GM18498 (cell line): Measurements from ENCODE around the gene CUBN.

Source experiments
- ATAC-seq: cut with Tn5 transposase; IDR thresholded peaks from one replicate; pipeline ENCODE4 v1.9.1; 2021; ENCODE audit warnings: mild to moderate bottlenecking, moderate library complexity; ENCODE audit not compliant: unreplicated experiment

The CUBN gene

DNA sequence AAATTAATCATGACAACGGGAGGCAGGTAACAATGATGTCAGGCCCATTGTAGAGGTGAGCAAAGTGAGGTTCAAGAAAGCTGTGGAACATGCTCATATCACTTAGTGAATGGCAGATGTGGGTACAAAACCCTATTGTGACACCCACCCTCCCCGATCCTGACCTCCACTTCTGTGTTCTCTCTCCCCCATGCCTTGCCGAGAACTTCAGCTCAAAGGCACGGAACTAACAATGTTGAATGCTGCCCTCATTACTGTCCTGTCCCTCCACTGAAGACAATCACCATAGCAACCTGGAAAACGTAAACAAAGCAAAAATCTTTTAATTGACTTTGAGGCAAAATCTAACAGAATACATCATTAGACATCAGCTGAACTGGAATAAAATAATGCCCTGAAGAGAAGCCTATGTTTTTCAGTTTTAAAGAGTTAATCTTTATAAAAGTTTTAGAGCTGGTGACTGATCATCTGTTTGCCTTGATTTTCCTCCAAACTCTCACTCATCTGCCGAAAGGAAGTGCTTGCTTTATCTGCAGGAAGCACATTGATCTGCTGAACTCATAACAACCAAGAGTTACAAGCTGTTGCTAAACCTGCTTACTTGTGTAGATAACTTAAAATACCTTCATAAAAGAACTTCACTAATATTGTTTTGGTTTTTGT is 133.6 kb downstream of the CUBN start:
- no peak for ATAC-seq

DNA sequence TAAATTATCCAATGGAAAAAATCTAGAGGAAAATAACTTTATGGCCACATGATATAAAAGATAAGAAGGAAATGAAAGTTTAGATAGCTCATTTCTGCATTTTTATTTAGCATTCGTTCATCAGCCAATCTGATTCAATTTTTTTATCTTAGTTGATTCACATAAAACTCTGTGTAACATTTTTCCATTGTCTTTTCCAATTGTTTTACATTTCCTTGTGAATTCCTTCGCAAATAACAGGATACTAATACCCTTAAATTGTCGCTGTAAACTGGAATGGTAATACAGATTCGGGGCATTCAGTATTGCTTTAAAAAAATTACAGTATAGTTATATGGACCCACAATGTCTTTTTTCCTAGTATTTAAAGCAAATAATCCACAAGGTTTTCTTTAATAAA is 136.4 kb downstream of the CUBN start:
- no peak for ATAC-seq

DNA sequence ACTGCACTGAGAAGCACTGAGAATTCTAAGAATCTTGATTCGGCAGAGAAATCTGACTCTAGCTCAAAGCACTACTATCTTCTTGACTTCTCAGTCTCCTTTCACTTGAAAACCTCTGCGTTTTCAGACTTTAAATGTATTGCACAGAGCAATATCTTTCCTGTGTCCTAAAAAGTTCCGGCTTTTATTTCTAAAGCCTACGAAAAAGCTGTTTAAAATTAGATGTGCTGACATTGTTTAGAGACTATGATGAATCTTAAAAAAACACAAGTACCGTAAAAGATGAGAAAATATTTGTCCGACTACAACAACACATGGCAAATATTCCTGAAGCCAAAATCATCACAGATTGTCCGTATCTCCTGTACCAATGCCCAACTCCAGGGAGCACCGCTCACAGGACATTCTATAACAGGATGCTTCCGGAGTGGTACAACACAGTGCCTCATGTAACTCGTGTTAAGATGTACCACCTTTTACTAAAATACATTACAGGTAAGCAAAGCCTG is 136.9 kb downstream of the CUBN start:
- no peak for ATAC-seq

DNA sequence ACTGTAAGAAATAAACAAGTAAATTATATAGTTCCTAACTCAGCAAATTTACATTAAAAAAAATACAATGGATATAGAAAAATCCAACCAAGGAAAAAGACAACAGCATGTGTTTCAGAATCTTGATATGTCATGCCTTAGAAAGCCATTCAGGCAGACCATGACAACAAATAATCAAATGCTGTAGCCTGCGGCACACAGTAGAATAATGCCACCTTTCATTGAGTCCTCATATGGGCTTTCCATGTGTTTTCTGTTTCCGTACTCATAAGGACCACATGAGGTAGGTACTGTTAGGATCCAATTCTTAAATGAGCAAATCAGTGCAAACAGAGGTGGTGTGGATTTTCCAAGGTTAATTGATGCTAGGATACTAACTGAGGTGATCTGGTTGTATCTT is 138.6 kb downstream of the CUBN start:
- ATAC-seq, result no peak

DNA sequence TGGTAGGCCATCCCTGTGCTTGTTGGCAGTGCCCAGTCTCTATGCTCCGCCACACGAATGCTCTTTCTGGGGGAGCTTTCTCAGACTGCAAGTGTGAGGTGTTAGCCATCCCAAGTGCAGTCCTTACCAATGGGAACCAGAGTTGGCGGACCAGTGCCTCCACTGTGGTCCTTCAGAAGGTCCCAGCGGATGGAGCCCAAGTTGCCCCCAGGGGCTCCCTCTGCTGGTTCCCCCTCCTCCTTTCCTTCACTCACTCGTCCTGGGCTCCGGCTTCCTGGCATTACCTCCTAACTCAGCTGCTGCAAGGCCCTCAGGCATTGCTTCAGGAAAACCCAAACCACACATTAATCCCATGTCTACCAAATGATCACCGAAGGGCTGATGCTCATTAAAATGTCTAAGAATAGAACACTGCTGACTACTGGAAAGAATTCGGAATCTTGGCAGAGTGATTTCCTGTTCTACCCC is 139.8 kb downstream of the CUBN start:
- ATAC-seq, result no peak

DNA sequence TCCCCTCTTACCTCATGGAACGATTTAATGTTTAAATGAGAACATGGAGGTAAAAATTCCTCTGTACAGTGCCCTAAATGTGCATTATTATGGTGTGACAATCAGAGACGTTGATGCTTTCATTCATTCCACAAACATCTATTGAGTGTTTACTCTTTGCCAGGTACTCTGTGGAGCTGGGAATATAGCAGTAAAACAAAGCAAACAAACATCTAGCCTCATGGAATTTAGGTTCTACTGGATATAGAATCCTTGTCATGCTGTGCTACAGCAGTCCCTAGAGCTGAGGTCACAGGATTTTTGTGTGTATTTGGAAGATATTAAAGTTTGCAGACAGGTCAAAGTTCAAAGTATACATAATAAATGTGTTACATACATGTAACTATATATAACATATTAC is 140.7 kb downstream of the CUBN start:
- ATAC-seq, result no peak

DNA sequence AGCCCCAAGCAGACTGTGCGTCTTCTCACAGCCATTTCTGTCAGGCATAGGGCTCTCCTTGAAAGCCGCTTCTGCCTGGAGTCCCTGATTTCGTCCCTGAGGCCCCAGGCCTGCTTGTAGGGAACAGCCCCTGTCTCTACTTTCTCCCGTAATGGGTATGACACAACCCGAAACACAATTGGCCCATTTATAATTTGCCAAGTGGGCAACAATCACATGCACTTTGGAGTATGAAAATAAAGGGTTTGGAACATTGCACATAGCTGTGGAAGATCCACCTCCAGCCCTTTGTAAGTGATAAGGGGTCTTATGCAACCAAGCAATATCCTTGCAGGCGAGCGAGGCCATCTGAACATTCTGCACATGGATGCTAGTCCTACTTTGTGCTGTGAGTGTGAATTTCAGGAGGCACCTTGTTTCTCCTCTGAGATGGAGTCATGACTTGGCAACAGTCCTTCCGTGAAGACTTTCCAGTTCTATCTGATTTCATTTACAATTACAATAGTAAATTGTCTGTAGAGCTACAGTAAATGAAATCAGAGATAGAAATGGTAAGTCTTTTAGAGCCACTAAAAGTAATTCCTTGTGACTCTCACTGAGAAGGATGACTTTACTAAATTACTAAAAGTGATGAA is 141.5 kb downstream of the CUBN start:
- no peak for ATAC-seq

DNA sequence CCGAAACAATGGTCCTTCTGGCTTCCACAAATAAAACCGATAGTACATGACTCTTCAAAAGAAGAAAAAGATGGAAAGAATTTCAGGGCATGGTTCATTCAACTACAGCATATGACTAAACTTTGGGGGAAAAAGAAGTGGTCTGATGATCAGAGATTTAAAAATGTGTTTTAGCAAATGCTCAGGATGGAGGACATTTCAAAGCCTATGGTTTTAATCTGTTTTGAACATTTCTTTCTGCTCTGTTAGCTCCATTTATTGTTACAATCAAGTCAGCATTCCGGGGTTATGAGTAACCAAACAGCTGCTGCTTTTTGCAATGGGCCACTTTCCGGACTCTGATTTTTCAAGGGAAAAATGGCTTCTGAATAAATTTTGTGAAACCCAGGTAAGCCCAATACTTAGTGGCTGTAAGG is 142.4 kb downstream of the CUBN start:
- no peak for ATAC-seq

DNA sequence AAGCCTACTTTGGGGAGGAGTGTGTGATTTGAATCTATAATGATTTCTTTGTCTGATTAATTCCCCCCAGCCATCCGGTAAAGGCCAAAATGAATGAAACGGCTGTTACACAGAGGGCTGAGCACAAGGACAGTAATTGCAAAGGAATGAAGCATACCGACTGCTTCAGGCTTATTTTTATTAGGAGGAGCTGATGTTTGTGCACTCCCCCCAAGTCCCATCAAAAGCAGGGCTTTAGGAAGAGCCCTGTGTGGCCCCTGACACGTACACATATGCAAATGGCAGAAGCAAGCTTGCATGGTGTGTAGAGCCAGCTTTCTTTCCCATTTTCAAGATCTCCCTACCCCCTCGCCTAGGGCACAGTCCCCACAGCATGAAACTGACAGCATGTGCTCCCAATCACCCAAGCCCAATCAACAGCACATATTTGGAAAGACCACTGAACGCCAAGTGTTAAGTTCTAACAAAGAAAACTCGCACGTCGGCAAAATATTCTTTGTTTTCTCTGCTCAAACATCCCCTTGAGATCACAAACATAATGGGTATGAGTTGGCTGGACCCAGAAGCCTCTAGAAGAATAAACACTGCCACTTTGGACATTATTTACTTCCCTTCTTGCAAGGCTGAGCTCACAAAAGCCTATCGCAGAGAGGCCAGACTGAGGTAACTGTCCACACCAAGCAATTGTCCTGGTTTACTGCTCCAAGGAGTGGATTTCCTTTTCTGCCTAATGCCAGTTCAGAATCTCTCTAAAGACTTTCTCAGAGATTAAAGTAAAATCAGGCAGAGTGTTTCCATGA is 143.0 kb downstream of the CUBN start:
- no peak for ATAC-seq

DNA sequence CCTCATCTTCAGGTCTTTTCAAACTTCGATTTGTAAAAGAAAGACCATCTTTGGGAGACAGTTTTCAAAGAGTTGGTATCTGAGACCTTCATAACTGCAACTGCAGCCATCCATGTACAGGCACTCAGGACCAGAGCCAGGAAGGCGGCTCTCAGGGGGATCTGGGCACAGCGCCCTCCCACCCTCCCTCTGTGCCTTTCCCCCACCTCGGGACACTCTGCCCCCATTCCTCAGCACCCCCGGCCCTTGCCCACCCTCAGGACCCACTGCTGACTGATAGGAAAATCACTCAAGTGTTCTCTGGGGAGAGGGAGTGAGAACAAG is 143.6 kb downstream of the CUBN start:
- ATAC-seq, result no peak

DNA sequence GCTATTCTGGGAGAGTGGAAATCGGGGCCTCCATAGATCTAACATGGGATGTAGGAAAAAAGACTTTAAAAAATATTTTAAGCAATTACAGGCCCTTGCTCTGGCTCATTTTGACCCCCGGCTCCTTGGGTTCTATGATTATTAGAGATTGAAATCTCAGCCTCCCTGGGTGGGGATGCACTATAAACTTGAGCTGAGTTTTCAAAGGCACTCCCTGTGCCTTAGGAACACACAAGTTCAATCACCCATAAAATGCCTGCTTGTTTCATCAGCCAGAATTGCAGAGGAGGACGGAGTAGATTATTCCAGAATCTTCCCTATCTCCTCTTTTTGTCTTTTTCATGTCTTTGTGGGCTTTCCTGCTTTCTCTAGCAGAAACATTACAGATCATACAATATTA is 145.4 kb downstream of the CUBN start:
- ATAC-seq, result no peak

DNA sequence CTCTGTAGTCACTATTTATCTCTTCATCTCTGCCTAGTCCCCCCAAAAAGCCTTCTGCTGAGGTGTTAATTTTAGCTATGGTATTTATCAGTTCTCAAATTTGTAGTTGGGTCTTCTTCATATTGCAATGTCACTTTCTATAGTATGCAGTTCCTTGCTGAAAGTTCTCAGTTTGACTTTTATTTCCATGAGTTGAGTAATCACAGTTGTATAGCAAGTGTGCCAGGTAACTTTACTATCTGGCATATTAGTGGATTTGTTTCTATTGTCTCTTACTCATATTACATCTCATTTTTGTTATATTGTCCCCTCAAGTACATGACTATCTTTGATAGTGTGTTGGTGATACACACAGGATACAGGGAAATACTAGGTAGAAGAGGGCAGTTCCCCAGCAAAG is 152.8 kb downstream of the CUBN start:
- no peak for ATAC-seq

DNA sequence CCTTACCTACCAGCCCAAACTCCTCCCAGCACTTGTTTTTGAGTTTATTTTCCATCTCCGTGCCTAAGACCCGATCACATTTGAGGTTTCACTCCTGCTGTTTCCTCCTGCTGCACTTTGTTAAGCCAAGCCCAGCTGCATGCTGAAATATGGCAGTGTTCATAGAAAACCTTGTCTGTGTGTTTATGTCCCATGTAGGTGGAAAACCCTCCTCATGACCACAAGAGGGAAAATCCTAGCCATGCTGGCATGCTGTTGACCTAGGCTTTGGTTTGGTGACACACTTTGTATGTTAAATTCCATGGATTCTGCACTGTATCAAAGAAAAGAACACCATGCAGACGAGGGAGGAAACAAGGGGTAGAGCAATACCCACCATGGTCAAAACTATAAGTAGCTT is 154.4 kb downstream of the CUBN start:
- no peak for ATAC-seq

DNA sequence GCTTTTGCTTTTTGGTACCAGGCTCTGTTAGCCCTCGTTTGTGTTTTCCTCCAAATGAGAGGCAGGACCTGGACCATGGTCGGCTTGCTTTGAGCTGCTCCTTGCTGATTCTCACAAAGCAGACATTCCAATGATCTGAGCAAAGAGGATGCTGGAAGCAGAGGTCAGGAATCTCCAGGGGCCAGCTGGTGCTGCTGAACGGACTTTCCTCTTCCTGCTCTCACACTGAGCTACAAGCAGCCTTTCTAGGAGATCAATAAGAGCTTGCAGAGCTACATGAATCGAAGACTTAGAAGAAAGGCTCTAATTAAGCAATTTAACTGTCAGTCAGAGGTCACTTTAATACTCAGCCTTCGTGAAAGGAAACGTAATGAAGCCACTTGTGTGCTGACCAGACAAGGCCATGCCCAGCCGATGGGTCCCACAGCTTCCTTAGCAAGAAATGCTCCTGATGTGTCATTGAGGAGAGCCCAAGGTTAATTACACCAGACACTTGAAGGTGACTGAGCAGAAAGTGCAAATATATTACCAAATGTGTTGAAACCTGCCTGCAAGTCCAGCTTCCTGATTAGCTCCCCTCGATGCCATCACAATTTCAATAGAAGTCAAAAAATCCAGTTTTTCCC is 161.1 kb downstream of the CUBN start:
- ATAC-seq, result no peak

DNA sequence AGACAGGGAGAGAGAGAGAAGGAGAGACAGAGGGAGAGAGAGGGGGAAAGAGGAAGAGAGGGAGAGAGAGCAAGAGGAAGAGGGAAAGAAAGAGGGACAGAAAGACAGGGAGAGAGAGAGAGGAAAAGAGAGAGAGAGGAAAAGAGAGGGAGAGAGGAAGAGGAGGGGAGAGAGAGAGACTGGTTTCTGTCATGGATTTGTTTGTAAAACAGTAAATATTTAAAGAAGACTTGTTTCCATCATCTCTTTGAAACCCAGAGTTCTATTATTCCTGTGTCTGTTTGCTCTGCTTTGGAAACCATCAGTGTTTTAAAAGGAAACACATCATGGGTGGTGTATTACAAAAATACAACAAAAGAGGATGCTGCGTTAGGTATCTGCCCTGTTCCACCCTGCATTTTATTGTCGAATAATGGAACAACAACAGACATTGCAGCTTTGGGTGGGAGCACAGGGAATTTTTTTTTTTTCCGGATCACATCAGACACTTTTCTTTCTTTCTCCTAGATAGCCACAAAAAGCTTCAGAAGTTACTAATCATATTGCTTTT is 161.7 kb downstream of the CUBN start:
- no peak for ATAC-seq

DNA sequence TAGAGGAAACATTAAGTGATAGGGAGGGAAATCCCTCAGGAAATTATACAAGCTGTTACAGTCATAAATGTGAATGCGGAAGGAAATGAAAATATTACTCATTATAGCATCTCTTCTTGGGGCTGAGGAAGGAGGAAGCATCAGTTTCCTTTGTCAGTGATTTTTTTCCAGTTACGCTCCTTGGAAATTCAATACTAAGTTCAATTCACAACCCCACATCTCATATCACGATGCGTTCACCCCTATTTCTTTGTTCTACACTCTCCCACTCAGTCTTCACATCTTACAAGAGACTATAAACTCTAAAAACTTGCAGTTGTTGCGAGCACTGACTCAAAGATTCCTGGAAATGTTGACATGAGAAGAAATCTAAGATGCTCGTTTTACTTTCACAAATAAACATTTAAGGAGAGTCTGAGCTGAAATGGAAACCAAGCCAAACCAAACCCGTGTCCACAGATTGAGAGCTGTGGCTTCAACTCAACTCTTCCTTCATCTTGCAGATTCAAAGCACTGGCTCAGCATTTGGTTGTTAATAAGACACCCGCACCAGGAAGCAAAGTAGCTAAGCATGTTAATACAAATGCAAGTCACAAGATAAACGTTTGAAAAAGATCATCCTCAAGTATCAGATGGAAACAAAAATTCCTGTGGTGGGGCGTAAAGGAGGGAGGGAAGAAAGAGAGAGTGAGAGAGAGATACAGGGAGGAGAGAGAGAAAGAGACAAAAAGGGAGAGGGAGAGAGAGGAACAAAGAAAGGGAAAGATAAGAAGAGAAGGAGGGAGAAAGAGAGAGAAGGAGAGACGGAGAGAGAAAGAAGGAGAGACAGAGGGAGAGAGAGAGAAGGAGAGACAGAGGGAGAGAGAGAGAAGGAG is 162.4 kb downstream of the CUBN start:
- ATAC-seq, result no peak

DNA sequence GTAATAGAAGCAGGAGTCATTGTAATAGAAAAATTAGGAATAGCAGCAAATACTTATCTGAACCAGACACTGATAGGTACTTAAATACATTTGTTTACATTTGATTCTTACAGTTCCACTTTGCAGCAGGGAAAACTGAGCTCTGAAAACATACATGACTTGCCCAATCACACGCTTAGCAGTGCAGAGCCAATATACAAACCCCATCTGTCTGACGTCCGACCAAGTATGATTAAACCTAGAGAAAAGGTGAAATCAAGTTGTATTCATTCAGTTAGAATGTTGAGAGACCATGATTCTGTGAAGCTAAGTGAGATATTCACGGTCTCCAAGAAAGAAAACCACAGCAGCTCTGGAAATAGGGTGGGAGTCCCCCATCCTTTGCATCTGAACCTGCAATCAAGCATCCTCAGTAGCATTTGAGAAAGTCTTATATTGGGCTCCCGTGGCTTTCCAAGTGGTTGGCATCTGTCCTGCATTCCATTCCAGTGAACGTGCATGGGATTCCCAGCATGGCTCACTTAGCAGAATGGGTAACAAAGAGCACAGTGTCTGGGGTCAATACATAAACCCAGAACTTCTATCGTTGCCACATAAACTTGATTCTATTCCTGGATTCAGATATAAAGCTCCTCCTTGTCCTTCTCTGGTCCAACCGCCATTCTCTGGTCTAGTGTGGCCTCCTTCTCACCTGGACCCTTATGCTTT is 163.7 kb downstream of the CUBN start:
- ATAC-seq, result no peak

DNA sequence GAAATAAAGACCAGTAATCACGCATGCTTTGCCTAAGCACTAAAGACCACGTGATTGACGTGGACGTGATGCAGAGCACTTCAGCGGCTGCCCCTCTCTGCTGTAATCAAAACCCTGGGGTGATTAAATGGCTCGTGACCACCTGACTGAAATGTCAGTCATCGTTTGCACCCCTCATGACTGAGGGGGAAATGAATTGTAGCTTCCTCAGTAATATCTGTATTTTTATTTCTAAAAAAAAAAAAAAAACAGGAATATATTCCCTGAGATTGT is 164.3 kb downstream of the CUBN start:
- ATAC-seq, result no peak

DNA sequence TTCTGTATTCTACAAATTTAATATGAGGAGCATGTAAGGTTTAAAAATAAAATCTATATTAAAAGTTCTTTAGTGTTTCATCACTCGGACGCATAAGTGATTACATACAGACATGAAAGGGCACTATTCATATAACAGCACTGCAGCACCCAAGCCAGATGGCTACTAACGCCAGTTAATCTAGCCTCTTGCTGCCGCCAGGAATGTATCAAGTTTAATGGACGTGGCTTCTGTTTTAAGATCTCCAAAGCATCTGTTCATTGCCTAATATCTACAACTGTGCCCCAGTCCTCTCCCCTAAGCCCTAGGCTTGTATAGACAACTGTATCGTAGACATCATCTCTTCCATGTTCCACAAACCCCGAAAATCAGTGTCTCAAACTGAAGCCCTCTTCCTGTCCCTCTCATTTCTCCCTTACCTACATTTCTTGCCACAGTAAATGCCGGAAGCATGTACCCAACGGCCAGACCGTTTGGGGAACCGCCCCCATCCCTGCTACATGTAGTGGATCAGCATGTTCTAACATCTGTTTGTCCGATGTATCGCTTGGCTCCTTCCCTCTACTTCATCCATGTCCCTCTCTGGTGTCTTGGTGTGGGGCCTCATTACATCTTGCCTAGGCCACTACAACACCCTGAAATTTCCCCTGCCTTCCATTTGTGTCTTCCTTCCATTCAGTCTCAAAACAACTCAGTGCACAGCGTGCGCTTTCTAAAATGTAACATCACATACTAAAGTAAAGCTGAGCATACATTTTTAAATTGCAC is 164.9 kb downstream of the CUBN start:
- no peak for ATAC-seq
